ENCODE data around the gene FASLG. TPM values are rescaled to one million over a fixed set of nuclear protein-coding genes. Genes with fewer than 3 reads are reported as not detected.

The FASLG gene
- total RNA-seq, 1 donor = not detected

GRCh38 chr1:172630056-172630818, 28.7 kb upstream of the FASLG start:
- peak; percentile 35 for DNase-seq (ENCODE audit: low read depth)
- no peak overlapping the region for H3K4me3 ChIP-seq (ENCODE audit: low read depth, low read length)
- no peak for TF ChIP-seq CTCF (IDR thresholded peaks at IDR 0.05; ENCODE audit: insufficient read depth, low read length)

GRCh38 chr1:172630868-172631267, 28.0 kb upstream of the FASLG start:
- TF ChIP-seq CTCF (IDR thresholded peaks at IDR 0.05; ENCODE audit: insufficient read depth, low read length) = no peak
- DNase-seq (ENCODE audit: low read depth) = peak; percentile 38
- H3K4me3 ChIP-seq (ENCODE audit: low read depth, low read length) = no peak overlapping the region

- TF ChIP-seq CTCF (IDR thresholded peaks at IDR 0.05; ENCODE audit: insufficient read depth, low read length) = no peak
- H3K4me3 ChIP-seq (ENCODE audit: low read depth, low read length) = no peak overlapping the region
- DNase-seq (ENCODE audit: low read depth) = peak; percentile 62
Measured at GRCh38 chr1:172637522-172637921, 21.4 kb upstream of the FASLG start.

GRCh38 chr1:172638249-172638648, 20.7 kb upstream of the FASLG start:
- H3K4me3 ChIP-seq (ENCODE audit: low read depth, low read length) = no peak overlapping the region
- TF ChIP-seq CTCF (IDR thresholded peaks at IDR 0.05; ENCODE audit: insufficient read depth, low read length) = no peak
- no peak for DNase-seq (ENCODE audit: low read depth)

- DNase-seq (ENCODE audit: low read depth) = peak; percentile 82
- H3K4me3 ChIP-seq (ENCODE audit: low read depth, low read length) = no peak overlapping the region
- TF ChIP-seq CTCF (IDR thresholded peaks at IDR 0.05; ENCODE audit: insufficient read depth, low read length) = no peak
Measured at GRCh38 chr1:172638885-172639831, 19.7 kb upstream of the FASLG start.

- no peak overlapping the region for H3K4me3 ChIP-seq (ENCODE audit: low read depth, low read length)
- DNase-seq (ENCODE audit: low read depth) = no peak
- TF ChIP-seq CTCF (IDR thresholded peaks at IDR 0.05; ENCODE audit: insufficient read depth, low read length) = no peak
Measured at GRCh38 chr1:172640111-172640510, 18.8 kb upstream of the FASLG start.

Measured in fibroblast of the aortic adventitia (primary cell).